GM18505 (cell line): ENCODE results near the gene KLHL1.

Experiments used
- ATAC-seq: cut with Tn5 transposase; IDR thresholded peaks from one replicate; pipeline ENCODE4 v1.9.1; 2021; ENCODE audit not compliant: unreplicated experiment
- POLR2A ChIP-seq: IDR thresholded peaks from 4 replicates; pipeline ENCODE4 v1.6.1; 2011; ENCODE audit warnings: borderline replicate concordance; ENCODE audit not compliant: insufficient read depth, insufficient read length; ENCODE audit errors: extremely low read depth

Gene KLHL1

GRCh38 chr13:69657676-69658075 lies 450.6 kb downstream of the KLHL1 start:
- TF ChIP-seq POLR2A, result no peak
- ATAC-seq, result no peak

GRCh38 chr13:69654392-69654791 lies 453.9 kb downstream of the KLHL1 start:
- no peak for ATAC-seq

More at GRCh38 chr13:69654392-69654791, 453.9 kb downstream of the KLHL1 start:
- no peak for TF ChIP-seq POLR2A
